HG02678 (cell line): Measurements from ENCODE around the gene MDH1.
"Not testable (repeated sequence)": the region's sequence is repeated elsewhere in the genome, so short reads cannot be mapped to it uniquely, and the experiment has no call there.

ENCODE experiments used
- ATAC-seq: cut with Tn5 transposase; IDR thresholded peaks from one replicate; pipeline ENCODE4 v1.9.1; 2021; ENCODE audit warnings: mild to moderate bottlenecking, moderate library complexity; ENCODE audit not compliant: unreplicated experiment

Gene MDH1

GRCh38 chr2:63587814-63588384, 864 bp upstream of the MDH1 start:
- ATAC-seq: no peak

GRCh38 chr2:63589148-63589958, 590 bp downstream of the MDH1 start:
- ATAC-seq: peak; percentile 12

- no peak for ATAC-seq
Measured at GRCh38 chr2:63590626-63591408, 2.1 kb downstream of the MDH1 start.

GRCh38 chr2:63591566-63592175, 2.9 kb downstream of the MDH1 start:
- no peak for ATAC-seq

GRCh38 chr2:63594660-63595059, 5.9 kb downstream of the MDH1 start:
- ATAC-seq: no peak

- no peak for ATAC-seq
Measured at GRCh38 chr2:63596401-63596883, 7.7 kb downstream of the MDH1 start.

- no peak for ATAC-seq
Measured at GRCh38 chr2:63598981-63599380, 10.2 kb downstream of the MDH1 start.

GRCh38 chr2:63600881-63601460, 12.2 kb downstream of the MDH1 start:
- ATAC-seq: no peak

GRCh38 chr2:63604666-63605065, 15.9 kb downstream of the MDH1 start:
- no peak for ATAC-seq

GRCh38 chr2:63608865-63609264, 20.1 kb downstream of the MDH1 start:
- not testable (repeated sequence) for ATAC-seq

- no peak for ATAC-seq
Measured at GRCh38 chr2:63610525-63610924, 21.8 kb downstream of the MDH1 start.

- ATAC-seq: no peak
Measured at GRCh38 chr2:63613391-63613901, 24.7 kb downstream of the MDH1 start.

- no peak for ATAC-seq
Measured at GRCh38 chr2:63614448-63614968, 25.7 kb downstream of the MDH1 start.

GRCh38 chr2:63614983-63615945, 26.5 kb downstream of the MDH1 start:
- ATAC-seq: no peak

GRCh38 chr2:63617366-63617765, 28.6 kb downstream of the MDH1 start:
- ATAC-seq: no peak

GRCh38 chr2:63619328-63619727, 30.6 kb downstream of the MDH1 start:
- no peak for ATAC-seq

GRCh38 chr2:63622751-63623150, 34.0 kb downstream of the MDH1 start:
- no peak for ATAC-seq

- not testable (repeated sequence) for ATAC-seq
Measured at GRCh38 chr2:63623763-63624162, 35.0 kb downstream of the MDH1 start.

- no peak for ATAC-seq
Measured at GRCh38 chr2:63627866-63628265, 39.1 kb downstream of the MDH1 start.
